Measurements from ENCODE around the gene SRD5A3. TPM values are rescaled to one million over a fixed set of nuclear protein-coding genes. Genes with fewer than 3 reads are reported as not detected.
"Not testable (repeated sequence)": the region's sequence is repeated elsewhere in the genome, so short reads cannot be mapped to it uniquely, and the experiment has no call there.

SRD5A3 gene
- total RNA-seq, 1 donor, result 13.0 TPM

- Histone ChIP-seq H3K4me2 (ENCODE audit: insufficient read depth, low read length) (peak overlapping the region; percentile 74), H3K4me3 (ENCODE audit: insufficient read depth, low read length) (peak overlapping the region; percentile 4), H4K20me1 (ENCODE audit: insufficient read depth, low read length) (no peaks in the 10 kb centered on the region), H2AFZ (ENCODE audit: low read length) (peak overlapping the region; percentile 65), H3K9me3 (ENCODE audit: low read depth, low read length) (no peaks in the 10 kb centered on the region), H3K4me1 (ENCODE audit: insufficient read depth, low read length) (peaks cover 20% of the 10 kb centered on the region), H3K27ac (ENCODE audit: low read depth, low read length) (peak overlapping the region; percentile 82), H3K27me3 (ENCODE audit: insufficient read depth, low read length) (no peaks in the 10 kb centered on the region), H3K36me3 (ENCODE audit: insufficient read depth, low read length) (no peaks in the 10 kb centered on the region), H3K79me2 (ENCODE audit: insufficient read depth, low read length) (no peaks in the 10 kb centered on the region)
- TF ChIP-seq CTCF (IDR thresholded peaks at IDR 0.05; ENCODE audit: extremely low read depth, low read depth, low read length), result no peak
- peak; percentile 62 for DNase-seq (ENCODE audit: insufficient read length, low spot score, missing footprints)
Observed at GRCh38 chr4:55359397-55359916, 13.4 kb downstream of the SRD5A3 start.

DNA sequence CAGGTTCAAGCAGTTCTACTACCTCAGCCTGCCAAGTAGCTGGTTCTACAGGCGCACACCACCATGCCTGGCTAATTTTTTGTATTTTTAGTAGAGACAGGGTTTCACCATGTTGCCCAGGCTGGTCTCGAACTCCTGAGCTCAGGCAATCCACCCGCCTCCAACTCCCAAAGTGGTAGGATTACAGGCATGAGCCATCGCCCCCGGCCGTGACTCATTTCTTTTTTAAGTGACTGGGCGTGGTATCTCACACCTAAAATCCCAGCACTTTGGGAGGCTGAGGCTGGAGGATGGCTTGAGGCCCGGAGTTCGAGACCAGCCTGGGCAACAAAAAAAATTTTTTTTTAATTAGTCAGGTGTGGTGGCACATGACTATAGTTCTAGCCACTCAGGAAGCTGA lies 16.9 kb downstream of the SRD5A3 start:
- H3K27me3 ChIP-seq (ENCODE audit: insufficient read depth, low read length); H3K27ac ChIP-seq (ENCODE audit: low read depth, low read length); H4K20me1 ChIP-seq (ENCODE audit: insufficient read depth, low read length); H3K4me3 ChIP-seq (ENCODE audit: insufficient read depth, low read length); H2AFZ ChIP-seq (ENCODE audit: low read length); H3K9me3 ChIP-seq (ENCODE audit: low read depth, low read length); DNase-seq (ENCODE audit: insufficient read length, low spot score, missing footprints); H3K4me2 ChIP-seq (ENCODE audit: insufficient read depth, low read length); H3K36me3 ChIP-seq (ENCODE audit: insufficient read depth, low read length); H3K79me2 ChIP-seq (ENCODE audit: insufficient read depth, low read length): not testable (repeated sequence)
- H3K4me1 ChIP-seq (ENCODE audit: insufficient read depth, low read length), result peaks cover 15% of the 10 kb centered on the region

- H3K4me2 ChIP-seq (ENCODE audit: insufficient read depth, low read length), result no peak overlapping the region
- no peaks in the 10 kb centered on the region for H3K9me3 ChIP-seq (ENCODE audit: low read depth, low read length)
- no peaks in the 10 kb centered on the region for H4K20me1 ChIP-seq (ENCODE audit: insufficient read depth, low read length)
- H3K36me3 ChIP-seq (ENCODE audit: insufficient read depth, low read length), result no peaks in the 10 kb centered on the region
- no peak overlapping the region for H3K4me3 ChIP-seq (ENCODE audit: insufficient read depth, low read length)
- no peaks in the 10 kb centered on the region for H3K79me2 ChIP-seq (ENCODE audit: insufficient read depth, low read length)
- no peak overlapping the region for H2AFZ ChIP-seq (ENCODE audit: low read length)
- peak; percentile 53 for DNase-seq (ENCODE audit: insufficient read length, low spot score, missing footprints)
- H3K4me1 ChIP-seq (ENCODE audit: insufficient read depth, low read length), result peaks cover 6% of the 10 kb centered on the region
- no peaks in the 10 kb centered on the region for H3K27me3 ChIP-seq (ENCODE audit: insufficient read depth, low read length)
- no peak for TF ChIP-seq CTCF (IDR thresholded peaks at IDR 0.05; ENCODE audit: extremely low read depth, low read depth, low read length)
- H3K27ac ChIP-seq (ENCODE audit: low read depth, low read length), result no peak overlapping the region
Observed at GRCh38 chr4:55363691-55364351, 17.8 kb downstream of the SRD5A3 start.

- DNase-seq (ENCODE audit: insufficient read length, low spot score, missing footprints), result no peak
- no peak overlapping the region for H3K27ac ChIP-seq (ENCODE audit: low read depth, low read length)
- H3K4me3 ChIP-seq (ENCODE audit: insufficient read depth, low read length), result no peak overlapping the region
- H3K36me3 ChIP-seq (ENCODE audit: insufficient read depth, low read length), result no peaks in the 10 kb centered on the region
- TF ChIP-seq CTCF (IDR thresholded peaks at IDR 0.05; ENCODE audit: extremely low read depth, low read depth, low read length), result no peak
- H4K20me1 ChIP-seq (ENCODE audit: insufficient read depth, low read length), result no peaks in the 10 kb centered on the region
- no peaks in the 10 kb centered on the region for H3K27me3 ChIP-seq (ENCODE audit: insufficient read depth, low read length)
- no peak overlapping the region for H3K4me2 ChIP-seq (ENCODE audit: insufficient read depth, low read length)
- no peak overlapping the region for H2AFZ ChIP-seq (ENCODE audit: low read length)
- no peaks in the 10 kb centered on the region for H3K79me2 ChIP-seq (ENCODE audit: insufficient read depth, low read length)
- H3K9me3 ChIP-seq (ENCODE audit: low read depth, low read length), result no peaks in the 10 kb centered on the region
- no peaks in the 10 kb centered on the region for H3K4me1 ChIP-seq (ENCODE audit: insufficient read depth, low read length)
Observed at GRCh38 chr4:55364691-55365344, 18.8 kb downstream of the SRD5A3 start.

Measured in osteoblast (primary cell).